Dendritic cell treated with granulocyte-macrophage colony-stimulating factor and Interleukin-4, amounts not matched to agents 40 ng/mL and 50 ng/mL, for 4 days (primary cell): ENCODE measurements around the gene F13A1.

Experiments
- H3K27ac Mint-ChIP-seq: one replicate; pipeline ENCODE4 v1.8.0; 2022; ENCODE audit warnings: mild to moderate bottlenecking, mixed read lengths
- H3K27me3 Mint-ChIP-seq: one replicate; pipeline ENCODE4 v1.8.0; 2022; ENCODE audit warnings: mild to moderate bottlenecking, mixed read lengths
- H3K36me3 Mint-ChIP-seq: one replicate; pipeline ENCODE4 v1.8.0; 2022; ENCODE audit warnings: low read depth, mixed read lengths
- H3K4me1 Mint-ChIP-seq: one replicate; pipeline ENCODE4 v1.8.0; 2022; ENCODE audit warnings: low read depth, mixed read lengths
- H3K4me3 Mint-ChIP-seq: one replicate; pipeline ENCODE4 v1.8.0; 2022; ENCODE audit warnings: mild to moderate bottlenecking, moderate library complexity, mixed read lengths
- H3K9me3 Mint-ChIP-seq: one replicate; pipeline ENCODE4 v1.8.0; 2022; ENCODE audit warnings: mixed read lengths
- intact Hi-C: fragments of 100-400 bp; cut with micrococcal nuclease; formaldehyde crosslinking; loops from one replicate; pipeline ENCODE4 v1.15.0; 2022

Gene F13A1

GRCh38 chr6:6319952-6320811 lies at the start of gene F13A1:
F13A1 (minus strand) TSS chr6:6320662; CDS start chr6:6318664, 1,998 bp downstream.
- Mint-ChIP-seq H3K27me3 (peaks cover 11% of the 10 kb centered on the region), H3K27ac (peak within 1 kb of the TSS; percentile 96), H3K4me1 (peaks cover 57% of the 10 kb centered on the region), H3K9me3 (peaks cover 6% of the 10 kb centered on the region), H3K36me3 (peaks cover 57% of the 10 kb centered on the region), H3K4me3 (peak within 1 kb of the TSS; percentile 95)
- intact Hi-C loops: loop anchor here (5.0 kb wide), 1 partner anchor 227 kb away; no protein-coding TSS in a partner anchor

DNA sequence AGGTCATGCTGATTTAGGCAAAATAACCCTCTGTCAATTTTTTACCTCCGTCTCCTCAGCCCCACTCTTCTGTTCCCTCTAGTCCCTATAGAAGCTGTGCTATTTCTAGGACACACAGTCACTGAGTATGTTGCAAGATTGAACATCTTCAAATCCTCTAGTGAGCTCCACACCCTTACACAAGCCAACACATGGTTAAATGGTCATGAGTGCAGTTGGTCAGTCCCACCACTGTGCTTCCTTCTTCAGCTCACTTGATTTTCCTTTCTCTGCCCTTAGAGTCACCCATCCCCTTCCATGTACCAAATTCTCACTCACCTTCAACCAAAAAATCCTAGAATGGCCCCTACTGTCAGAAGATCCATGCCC lies 48.2 kb upstream of the F13A1 start:
- Mint-ChIP-seq H3K27ac (no peak overlapping the region), H3K36me3 (peaks cover 7% of the 10 kb centered on the region)
- intact Hi-C loops: no loop called here

DNA sequence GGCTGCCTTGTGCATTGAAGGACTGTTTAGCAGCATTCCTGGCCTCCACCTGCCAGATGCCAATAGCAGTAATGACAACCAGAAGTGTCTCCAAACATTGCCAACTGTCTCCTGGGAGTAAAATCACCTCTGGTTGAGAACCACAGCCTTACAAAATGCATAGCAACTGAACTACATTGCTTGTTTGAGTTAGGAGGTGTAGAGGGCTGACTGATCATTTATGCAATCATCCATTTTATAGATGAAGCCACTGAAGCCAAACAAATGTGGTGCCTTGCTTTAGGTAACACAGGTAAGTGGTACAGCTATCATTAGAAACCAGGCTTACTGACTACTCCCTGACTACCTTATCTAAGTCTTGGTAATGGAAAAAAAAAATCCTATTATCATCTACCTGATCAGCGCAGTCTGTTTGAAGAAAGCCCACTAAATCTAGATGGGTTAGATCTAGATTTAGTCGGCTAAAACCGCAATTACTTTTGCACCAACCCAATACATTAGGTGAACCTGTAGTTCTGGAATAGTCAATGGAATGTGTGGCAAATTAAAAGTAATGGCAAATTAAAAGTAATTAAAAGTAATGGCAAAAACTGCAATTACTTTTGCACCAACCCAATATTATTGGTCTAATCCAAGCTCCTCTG lies 47.7 kb upstream of the F13A1 start:
- no peak overlapping the region for H3K4me3 Mint-ChIP-seq
- peaks cover 1% of the 10 kb centered on the region for H3K27me3 Mint-ChIP-seq
- peaks cover 8% of the 10 kb centered on the region for H3K4me1 Mint-ChIP-seq
- H3K27ac Mint-ChIP-seq: no peak overlapping the region
- intact Hi-C loops: no loop called here
- H3K9me3 Mint-ChIP-seq: peaks cover 21% of the 10 kb centered on the region
- H3K36me3 Mint-ChIP-seq: peaks cover 3% of the 10 kb centered on the region

More for the DNA sequence above, 48.2 kb upstream of the F13A1 start:
- Mint-ChIP-seq H3K27me3 (peaks cover 1% of the 10 kb centered on the region), H3K9me3 (peaks cover 26% of the 10 kb centered on the region), H3K4me1 (peaks cover 8% of the 10 kb centered on the region), H3K4me3 (no peak overlapping the region)

DNA sequence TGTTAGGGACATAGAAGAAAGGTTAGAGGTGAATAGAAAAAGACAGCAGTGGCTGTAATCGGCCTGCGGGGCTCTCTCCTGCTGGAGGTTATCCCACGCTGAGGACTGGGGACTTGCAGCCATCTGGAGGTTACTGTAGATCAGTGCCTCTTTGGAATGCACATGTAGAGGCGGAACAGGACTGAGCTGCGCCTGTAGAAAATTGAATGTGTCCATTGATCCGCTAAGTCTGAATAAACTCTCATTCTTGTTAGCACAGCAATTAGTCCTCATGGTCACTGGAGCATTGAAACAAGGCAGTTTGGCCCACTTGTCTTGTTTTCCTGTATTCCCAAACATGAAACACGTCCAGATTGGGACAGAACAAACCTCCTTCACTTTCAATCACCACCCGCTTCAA lies 46.3 kb upstream of the F13A1 start:
- peaks cover 10% of the 10 kb centered on the region for H3K9me3 Mint-ChIP-seq
- no peaks in the 10 kb centered on the region for H3K36me3 Mint-ChIP-seq
- H3K4me1 Mint-ChIP-seq: peaks cover 8% of the 10 kb centered on the region
- no peak overlapping the region for H3K27ac Mint-ChIP-seq
- no peaks in the 10 kb centered on the region for H3K27me3 Mint-ChIP-seq
- H3K4me3 Mint-ChIP-seq: no peak overlapping the region
- intact Hi-C loops: no loop called here

DNA sequence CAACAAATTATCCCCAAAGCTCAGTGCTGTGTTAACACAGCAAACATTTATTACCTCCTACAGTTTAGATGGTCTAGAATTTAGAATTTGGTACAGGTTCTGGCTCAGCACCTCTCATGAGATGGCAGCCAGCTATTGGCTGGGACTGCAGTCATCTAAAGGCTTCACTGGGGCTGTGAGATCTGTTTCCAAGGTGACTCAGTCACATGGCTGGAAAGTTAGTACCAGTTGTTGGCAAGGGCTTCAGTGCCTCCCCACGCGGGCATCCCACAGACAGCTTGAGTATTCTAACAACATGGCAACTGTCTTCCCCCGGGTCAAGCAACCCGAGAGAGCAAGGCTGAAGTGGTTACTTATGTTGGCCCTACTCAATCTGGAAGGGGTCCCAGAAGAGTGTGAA lies 44.8 kb upstream of the F13A1 start:
- H3K27me3 Mint-ChIP-seq: no peaks in the 10 kb centered on the region
- peaks cover 8% of the 10 kb centered on the region for H3K4me1 Mint-ChIP-seq
- H3K27ac Mint-ChIP-seq: no peak overlapping the region
- no peaks in the 10 kb centered on the region for H3K36me3 Mint-ChIP-seq
- intact Hi-C loops: no loop called here
- no peaks in the 10 kb centered on the region for H3K9me3 Mint-ChIP-seq
- no peak overlapping the region for H3K4me3 Mint-ChIP-seq

- H3K36me3 Mint-ChIP-seq: no peaks in the 10 kb centered on the region
- intact Hi-C loops: no loop called here
- no peaks in the 10 kb centered on the region for H3K9me3 Mint-ChIP-seq
- no peaks in the 10 kb centered on the region for H3K4me1 Mint-ChIP-seq
- H3K4me3 Mint-ChIP-seq: no peak overlapping the region
- H3K27me3 Mint-ChIP-seq: no peaks in the 10 kb centered on the region
- H3K27ac Mint-ChIP-seq: no peak overlapping the region
These were observed 41.8 kb upstream of the F13A1 start for GRCh38 chr6:6362056-6362840.

DNA sequence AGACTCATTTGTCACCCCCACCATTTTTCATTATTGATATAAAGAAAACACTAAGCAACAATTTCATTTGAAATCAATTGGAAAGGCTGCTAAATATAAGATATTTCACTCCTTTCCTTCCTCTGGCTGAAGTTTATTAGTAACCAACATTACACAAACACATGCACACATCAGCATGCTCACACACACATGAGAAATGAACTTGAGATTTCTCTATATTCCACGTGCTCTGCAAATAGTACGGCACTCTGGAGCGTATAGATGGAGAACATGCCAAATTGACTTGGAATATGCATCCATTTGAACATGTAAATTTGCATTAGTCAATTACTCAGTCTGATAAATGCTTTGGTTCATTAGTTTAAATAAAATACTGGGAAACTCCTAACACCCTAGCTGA lies 37.1 kb upstream of the F13A1 start:
- Mint-ChIP-seq H3K4me1 (peaks cover 12% of the 10 kb centered on the region), H3K9me3 (no peaks in the 10 kb centered on the region), H3K27ac (no peak overlapping the region), H3K27me3 (no peaks in the 10 kb centered on the region), H3K4me3 (no peak overlapping the region), H3K36me3 (no peaks in the 10 kb centered on the region)
- intact Hi-C loops: no loop called here

DNA sequence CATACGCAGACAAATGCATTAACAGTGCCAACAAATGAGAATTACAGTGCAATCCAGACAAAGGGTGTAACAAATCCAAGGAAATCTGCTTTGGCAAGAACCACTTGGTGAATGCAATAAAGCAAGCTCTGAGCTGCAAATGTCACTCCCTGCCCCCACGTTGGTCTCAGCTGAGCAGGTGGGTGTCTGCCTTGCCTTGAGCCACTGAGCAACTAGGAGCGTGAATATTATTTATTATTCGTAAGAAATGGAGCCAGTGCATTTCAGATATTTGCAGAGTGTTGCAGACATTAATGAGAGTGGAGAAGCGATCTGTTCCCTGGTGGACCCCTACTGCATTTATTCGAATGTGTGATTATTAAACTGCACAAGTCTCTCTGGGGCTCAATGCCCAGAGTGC lies 36.6 kb upstream of the F13A1 start:
- intact Hi-C loops: no loop called here
- no peak overlapping the region for H3K4me3 Mint-ChIP-seq
- H3K4me1 Mint-ChIP-seq: peaks cover 12% of the 10 kb centered on the region
- H3K27me3 Mint-ChIP-seq: no peaks in the 10 kb centered on the region
- no peaks in the 10 kb centered on the region for H3K36me3 Mint-ChIP-seq
- no peak overlapping the region for H3K27ac Mint-ChIP-seq
- no peaks in the 10 kb centered on the region for H3K9me3 Mint-ChIP-seq

DNA sequence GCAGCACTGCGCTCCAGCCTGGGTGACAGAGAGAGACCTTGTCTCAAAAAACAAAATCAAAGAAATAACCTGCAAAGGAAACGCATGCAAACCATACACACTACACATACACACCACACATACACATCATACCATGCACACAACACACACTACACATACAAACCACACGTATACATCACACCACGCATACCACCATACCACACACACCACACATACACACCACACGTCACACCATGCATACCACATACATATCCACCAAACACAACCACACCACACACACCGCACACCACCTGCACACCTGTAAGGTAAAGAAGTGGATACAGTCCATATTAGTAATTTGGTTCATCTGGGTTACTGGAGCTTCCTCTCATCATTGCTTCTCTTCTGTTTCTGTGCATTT lies 32.3 kb upstream of the F13A1 start:
- H3K4me1 Mint-ChIP-seq: peaks cover 12% of the 10 kb centered on the region
- H3K4me3 Mint-ChIP-seq: no peak overlapping the region
- peaks cover 3% of the 10 kb centered on the region for H3K27me3 Mint-ChIP-seq
- no peak overlapping the region for H3K27ac Mint-ChIP-seq
- no peaks in the 10 kb centered on the region for H3K9me3 Mint-ChIP-seq
- intact Hi-C loops: no loop called here
- H3K36me3 Mint-ChIP-seq: no peaks in the 10 kb centered on the region

DNA sequence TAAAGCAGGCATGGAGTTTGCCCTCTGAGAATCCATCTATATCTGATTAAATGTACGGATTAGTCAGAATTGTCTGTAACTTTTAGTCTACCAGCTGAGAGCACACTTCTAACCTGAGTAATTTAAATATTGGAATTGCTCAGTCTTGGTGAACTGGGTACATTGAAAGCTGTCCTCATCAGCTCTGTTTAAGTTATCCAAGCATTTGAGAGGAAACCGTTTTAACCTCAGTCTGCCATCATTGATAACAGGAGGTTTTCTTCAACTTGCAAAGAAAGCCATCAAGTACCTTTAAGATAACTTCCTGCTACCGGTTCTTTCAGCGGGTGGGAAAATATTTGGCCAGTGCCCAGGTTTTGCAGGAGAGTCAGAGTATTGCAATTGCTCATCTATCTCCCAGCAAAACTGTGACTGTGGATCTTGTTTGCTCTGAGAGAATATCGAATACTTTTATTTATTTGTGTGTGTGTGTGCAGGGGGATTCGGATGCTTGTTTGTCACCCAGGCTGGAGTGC lies 31.1 kb upstream of the F13A1 start:
- intact Hi-C loops: no loop called here
- Mint-ChIP-seq H3K36me3 (no peaks in the 10 kb centered on the region), H3K4me3 (no peak overlapping the region), H3K27me3 (peaks cover 3% of the 10 kb centered on the region), H3K4me1 (peaks cover 19% of the 10 kb centered on the region), H3K27ac (no peak overlapping the region), H3K9me3 (no peaks in the 10 kb centered on the region)

DNA sequence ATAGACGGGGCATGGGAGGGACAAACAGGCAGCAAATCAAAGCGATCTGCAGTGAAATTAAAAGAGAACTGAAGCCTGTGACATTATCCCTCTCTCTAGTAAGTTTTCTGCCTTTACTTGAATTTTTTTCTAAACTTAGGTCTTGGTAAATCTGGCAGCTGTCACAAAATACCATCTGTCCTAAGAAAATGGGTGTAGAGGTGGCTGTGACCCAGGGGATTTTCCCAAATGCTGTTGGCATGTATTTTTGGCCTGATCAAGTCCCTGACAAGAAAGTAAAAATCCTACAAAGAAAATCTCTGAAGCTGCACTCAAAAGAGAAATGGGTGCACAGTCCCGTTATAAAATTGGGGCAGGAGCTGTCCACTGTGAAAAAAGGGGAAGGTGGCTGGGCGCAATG lies 30.2 kb upstream of the F13A1 start:
- H3K36me3 Mint-ChIP-seq: no peaks in the 10 kb centered on the region
- peaks cover 3% of the 10 kb centered on the region for H3K27me3 Mint-ChIP-seq
- H3K4me3 Mint-ChIP-seq: no peak overlapping the region
- H3K27ac Mint-ChIP-seq: no peak overlapping the region
- H3K4me1 Mint-ChIP-seq: peaks cover 18% of the 10 kb centered on the region
- intact Hi-C loops: no loop called here
- H3K9me3 Mint-ChIP-seq: no peaks in the 10 kb centered on the region

DNA sequence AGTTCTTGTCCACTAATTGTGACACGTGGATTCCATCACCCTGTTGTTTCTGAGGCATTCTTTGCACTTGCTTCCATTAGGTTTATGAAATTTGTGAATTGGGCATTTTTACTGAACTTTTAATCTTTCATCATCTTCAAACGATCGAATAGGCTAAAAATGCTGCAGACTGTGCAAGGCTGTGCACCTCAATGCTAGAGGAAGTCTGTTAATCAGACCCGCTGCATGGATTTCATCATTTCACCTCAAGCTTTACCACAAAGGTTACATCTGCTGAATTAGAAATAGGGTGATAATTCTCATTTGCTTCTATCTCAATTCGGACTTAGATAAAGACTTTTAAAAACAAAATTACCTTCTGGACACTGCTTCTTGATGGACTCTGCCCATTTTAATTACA lies 27.8 kb upstream of the F13A1 start:
- H3K27me3 Mint-ChIP-seq: peaks cover 3% of the 10 kb centered on the region
- peaks cover 9% of the 10 kb centered on the region for H3K4me1 Mint-ChIP-seq
- H3K27ac Mint-ChIP-seq: no peak overlapping the region
- no peaks in the 10 kb centered on the region for H3K36me3 Mint-ChIP-seq
- no peak overlapping the region for H3K4me3 Mint-ChIP-seq
- intact Hi-C loops: no loop called here
- H3K9me3 Mint-ChIP-seq: no peaks in the 10 kb centered on the region

DNA sequence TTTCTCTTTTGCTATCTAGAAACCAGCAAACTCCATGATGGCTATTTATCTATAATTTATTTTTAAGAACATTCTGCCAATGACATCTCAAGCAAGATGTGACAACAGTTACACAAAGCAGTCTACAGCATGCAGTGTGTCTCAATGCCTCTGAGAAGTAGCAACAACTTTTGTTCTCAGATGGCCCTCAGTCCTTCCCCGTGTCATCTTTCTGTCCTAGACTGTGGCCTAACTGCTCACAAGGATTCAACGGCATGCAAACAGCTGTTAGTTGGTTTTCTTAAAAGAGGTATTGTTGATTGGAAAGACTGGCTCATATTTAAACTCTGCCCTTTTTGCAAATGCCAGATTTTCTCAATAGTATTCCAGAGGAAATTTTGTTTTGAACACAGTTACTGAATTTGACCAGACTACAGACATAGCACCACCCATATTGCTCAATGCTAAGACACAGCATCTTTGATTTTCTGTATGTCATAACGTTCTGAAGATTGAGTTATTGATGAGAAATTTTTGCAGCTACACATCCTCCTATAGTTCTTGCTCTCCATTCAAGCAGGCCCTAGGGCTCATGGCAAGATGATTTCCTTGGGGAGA lies 26.1 kb upstream of the F13A1 start:
- H3K27me3 Mint-ChIP-seq: peaks cover 3% of the 10 kb centered on the region
- no peak overlapping the region for H3K4me3 Mint-ChIP-seq
- peaks cover 11% of the 10 kb centered on the region for H3K9me3 Mint-ChIP-seq
- H3K4me1 Mint-ChIP-seq: peaks cover 9% of the 10 kb centered on the region
- no peak overlapping the region for H3K27ac Mint-ChIP-seq
- no peaks in the 10 kb centered on the region for H3K36me3 Mint-ChIP-seq
- intact Hi-C loops: no loop called here
